HG02763 (cell line): ENCODE results near the gene FGFRL1.
"Not testable (repeated sequence)": the region's sequence is repeated elsewhere in the genome, so short reads cannot be mapped to it uniquely, and the experiment has no call there.

Experiments used
- ATAC-seq: cut with Tn5 transposase; IDR thresholded peaks from one replicate; pipeline ENCODE4 v1.9.1; 2021; ENCODE audit warnings: mild to moderate bottlenecking, moderate library complexity; ENCODE audit not compliant: unreplicated experiment

FGFRL1 gene

GRCh38 chr4:1036976-1037810, 25.8 kb downstream of the FGFRL1 start:
- ATAC-seq: no peak

GRCh38 chr4:1038948-1039492, 27.6 kb downstream of the FGFRL1 start:
- ATAC-seq: no peak

GRCh38 chr4:1039493-1040343, 28.3 kb downstream of the FGFRL1 start:
- ATAC-seq: no peak

- no peak for ATAC-seq
These were observed 29.1 kb downstream of the FGFRL1 start for GRCh38 chr4:1040344-1041146.

- ATAC-seq: no peak
These were observed 29.9 kb downstream of the FGFRL1 start for GRCh38 chr4:1041147-1041935.

- no peak for ATAC-seq
These were observed 30.5 kb downstream of the FGFRL1 start for GRCh38 chr4:1041936-1042330.

GRCh38 chr4:1042352-1043055, 31.1 kb downstream of the FGFRL1 start:
- ATAC-seq: no peak

- no peak for ATAC-seq
These were observed 31.7 kb downstream of the FGFRL1 start for GRCh38 chr4:1043162-1043561.

GRCh38 chr4:1043651-1044468, 32.4 kb downstream of the FGFRL1 start:
- ATAC-seq: no peak

GRCh38 chr4:1044469-1045192, 33.2 kb downstream of the FGFRL1 start:
- ATAC-seq: no peak

- no peak for ATAC-seq
These were observed 33.8 kb downstream of the FGFRL1 start for GRCh38 chr4:1045193-1045594.

- ATAC-seq: no peak
These were observed 34.3 kb downstream of the FGFRL1 start for GRCh38 chr4:1045595-1046201.

- ATAC-seq: not testable (repeated sequence)
These were observed 35.2 kb downstream of the FGFRL1 start for GRCh38 chr4:1046581-1047011.

- ATAC-seq: no peak
These were observed 35.9 kb downstream of the FGFRL1 start for GRCh38 chr4:1047106-1047975.

GRCh38 chr4:1047976-1048772, 36.7 kb downstream of the FGFRL1 start:
- ATAC-seq: no peak
